ENCODE data around the gene SUMF1.

- TF ChIP-seq EP300 (IDR thresholded peaks at IDR 0.05; ENCODE audit: borderline replicate concordance) = no peak
- no peak for TF ChIP-seq TAF1 (IDR thresholded peaks at IDR 0.05; ENCODE audit: low read depth)
- no peak for TF ChIP-seq REST (IDR thresholded peaks at IDR 0.05; ENCODE audit: low read depth)
- TF ChIP-seq TCF12 (IDR thresholded peaks at IDR 0.05; ENCODE audit: low read depth) = no peak
- no peak for TF ChIP-seq NFIC (IDR thresholded peaks at IDR 0.05)
- TF ChIP-seq MAX (IDR thresholded peaks at IDR 0.05) = no peak
- TF ChIP-seq RAD21 (IDR thresholded peaks at IDR 0.05; ENCODE audit: low read depth) = no peak
- TF ChIP-seq CEBPB (IDR thresholded peaks at IDR 0.05) = no peak
- no peak for TF ChIP-seq ZBTB7A (IDR thresholded peaks at IDR 0.05; ENCODE audit: low read depth)
- no peak for TF ChIP-seq YY1 (IDR thresholded peaks at IDR 0.05; ENCODE audit: low read depth)
- no peak for TF ChIP-seq EGR1 (IDR thresholded peaks at IDR 0.05)
- TF ChIP-seq FOXM1 (IDR thresholded peaks at IDR 0.05; ENCODE audit: borderline replicate concordance, low read depth) = no peak
- TF ChIP-seq CREB1 (IDR thresholded peaks at IDR 0.05; ENCODE audit: low read depth) = no peak
- no peak for TF ChIP-seq USF1 (IDR thresholded peaks at IDR 0.05)
Observed at GRCh38 chr3:4432259-4432658, 34.8 kb downstream of the SUMF1 start.

All from Ishikawa (cell line).